BLaER1 treated with 17β-estradiol and CSF1 and Interleukin-3, amounts not matched to agents 10 nM and 100 nM (cell line): ENCODE results near the gene CXCL3.
A peak's percentile ranks its signal among the peaks of the same experiment; 100 is the strongest.

Source experiments
- H3K27ac ChIP-seq, 11 experiments: shearing (Covaris generic); formaldehyde crosslinking; 2 replicates each; pipeline ENCODE4 v1.8.1; 2022
- H3K27me3 ChIP-seq, 11 experiments: shearing (Covaris generic); formaldehyde crosslinking; 2 replicates each; pipeline ENCODE4 v1.8.1; 2022
- H3K36me3 ChIP-seq, 11 experiments: shearing (Covaris generic); formaldehyde crosslinking; 2 replicates each; pipeline ENCODE4 v1.8.1; 2022
- H3K4me1 ChIP-seq, 10 experiments: shearing (Covaris generic); formaldehyde crosslinking; 2 replicates each; pipeline ENCODE4 v1.8.1; 2022
- H3K4me2 ChIP-seq, 11 experiments: shearing (Covaris generic); formaldehyde crosslinking; 2 replicates each; pipeline ENCODE4 v1.8.1; 2022
- H3K4me3 ChIP-seq, 10 experiments: shearing (Covaris generic); formaldehyde crosslinking; 2 replicates each; pipeline ENCODE4 v1.8.1; 2022
- H3K9ac ChIP-seq, 11 experiments: shearing (Covaris generic); formaldehyde crosslinking; 2 replicates each; pipeline ENCODE4 v1.8.1; 2022
- H3K9me3 ChIP-seq, 11 experiments: shearing (Covaris generic); formaldehyde crosslinking; replicated peaks in 1 of 11; 2 replicates each; pipeline ENCODE4 v1.8.1; 2022
- H4K20me1 ChIP-seq, 11 experiments: shearing (Covaris generic); formaldehyde crosslinking; 2 replicates each; pipeline ENCODE4 v1.8.1; 2022
- Cebpa-rat ChIP-seq, 11 experiments: shearing (Covaris generic); IDR thresholded peaks; 2 replicates each; pipeline ENCODE4 v1.8.1; 2022

The CXCL3 gene

GRCh38 chr4:73998040-73999011, 40.2 kb downstream of the CXCL3 start, which contains the start of gene CXCL5:
CXCL5 (minus strand) TSS chr4:73998677; CDS start chr4:73998581, 96 bp downstream.
- Histone ChIP-seq H3K36me3 (no peaks in the 10 kb centered on the region), H3K27ac (no peak within 1 kb of the TSS), H3K4me1 (no peaks in the 10 kb centered on the region), H3K9me3 (peaks cover 0 to 19% (median 0%) of the 10 kb centered on the region in 11 experiments; a peak in 7 of 22 replicates), H3K4me2 (no peak within 1 kb of the TSS), H3K9ac (no peak within 1 kb of the TSS), H3K27me3 (no peaks in the 10 kb centered on the region), H4K20me1 (no peaks in the 10 kb centered on the region), H3K4me3 (no peak within 1 kb of the TSS)
- TF ChIP-seq Cebpa-rat (IDR thresholded peaks at IDR 0.05), result no peak

- H3K4me1 ChIP-seq, result peaks cover 0 to 34% (median 0%) of the 10 kb centered on the region in 10 experiments; a peak in 6 of 20 replicates
Measured at GRCh38 chr4:73992050-73992449, 46.4 kb downstream of the CXCL3 start.

GRCh38 chr4:73991742-73992000, 46.8 kb downstream of the CXCL3 start:
- TF ChIP-seq Cebpa-rat (IDR thresholded peaks at IDR 0.05), result no peak

More at GRCh38 chr4:73992050-73992449, 46.4 kb downstream of the CXCL3 start:
- Histone ChIP-seq H3K36me3 (no peaks in the 10 kb centered on the region), H4K20me1 (no peaks in the 10 kb centered on the region), H3K9me3 (no peaks in the 10 kb centered on the region), H3K4me3 (no peak overlapping the region), H3K27ac (peak overlapping the region in 2 of 11 experiments; percentile 29 to 70; a peak in 4 of 22 replicates), H3K27me3 (no peaks in the 10 kb centered on the region), H3K9ac (no peak overlapping the region; a peak in 1 of 22 replicates), H3K4me2 (peak overlapping the region in 1 of 11 experiments; percentile 41; a peak in 1 of 22 replicates)
- no peak for TF ChIP-seq Cebpa-rat (IDR thresholded peaks at IDR 0.05)

GRCh38 chr4:73990988-73991741, 47.3 kb downstream of the CXCL3 start:
- Histone ChIP-seq H3K9ac (no peak overlapping the region; a peak in 1 of 22 replicates), H3K9me3 (no peaks in the 10 kb centered on the region), H3K27ac (peak overlapping the region in 2 of 11 experiments; percentile 29 to 70; a peak in 4 of 22 replicates), H3K4me2 (peak overlapping the region in 2 of 11 experiments; percentile 14 to 41; a peak in 2 of 22 replicates), H3K27me3 (no peaks in the 10 kb centered on the region), H3K36me3 (no peaks in the 10 kb centered on the region), H3K4me3 (no peak overlapping the region), H4K20me1 (no peaks in the 10 kb centered on the region), H3K4me1 (peaks cover 0 to 34% (median 0%) of the 10 kb centered on the region in 10 experiments; a peak in 6 of 20 replicates)
- no peak for TF ChIP-seq Cebpa-rat (IDR thresholded peaks at IDR 0.05)

More at GRCh38 chr4:73991742-73992000, 46.8 kb downstream of the CXCL3 start:
- H3K4me2 ChIP-seq, result peak overlapping the region in 1 of 11 experiments; percentile 41; a peak in 1 of 22 replicates
- H3K4me1 ChIP-seq, result peaks cover 0 to 34% (median 0%) of the 10 kb centered on the region in 10 experiments; a peak in 6 of 20 replicates
- H3K9ac ChIP-seq, result no peak overlapping the region; a peak in 1 of 22 replicates
- no peaks in the 10 kb centered on the region for H4K20me1 ChIP-seq
- H3K4me3 ChIP-seq, result no peak overlapping the region
- no peaks in the 10 kb centered on the region for H3K27me3 ChIP-seq
- H3K36me3 ChIP-seq, result no peaks in the 10 kb centered on the region
- no peaks in the 10 kb centered on the region for H3K9me3 ChIP-seq
- peak overlapping the region in 2 of 11 experiments; percentile 29 to 70; a peak in 4 of 22 replicates for H3K27ac ChIP-seq

GRCh38 chr4:73989928-73990327, 48.6 kb downstream of the CXCL3 start:
- no peaks in the 10 kb centered on the region for H3K27me3 ChIP-seq
- H3K9me3 ChIP-seq, result no peaks in the 10 kb centered on the region
- H4K20me1 ChIP-seq, result no peaks in the 10 kb centered on the region
- H3K4me1 ChIP-seq, result peaks cover 0 to 34% (median 0%) of the 10 kb centered on the region in 10 experiments; a peak in 6 of 20 replicates
- no peak overlapping the region for H3K9ac ChIP-seq
- TF ChIP-seq Cebpa-rat (IDR thresholded peaks at IDR 0.05), result no peak
- H3K4me2 ChIP-seq, result no peak overlapping the region
- no peak overlapping the region for H3K4me3 ChIP-seq
- H3K36me3 ChIP-seq, result no peaks in the 10 kb centered on the region
- H3K27ac ChIP-seq, result no peak overlapping the region; a peak in 2 of 22 replicates

- Histone ChIP-seq H3K9ac (no peak overlapping the region), H3K4me1 (peaks cover 0 to 34% (median 0%) of the 10 kb centered on the region in 10 experiments; a peak in 6 of 20 replicates), H3K4me2 (no peak overlapping the region), H4K20me1 (no peaks in the 10 kb centered on the region), H3K4me3 (no peak overlapping the region), H3K9me3 (no peaks in the 10 kb centered on the region), H3K27me3 (no peaks in the 10 kb centered on the region), H3K36me3 (no peaks in the 10 kb centered on the region), H3K27ac (no peak overlapping the region)
- TF ChIP-seq Cebpa-rat (IDR thresholded peaks at IDR 0.05), result no peak
Measured at GRCh38 chr4:73989031-73989430, 49.5 kb downstream of the CXCL3 start.

GRCh38 chr4:73988061-73988460, 50.4 kb downstream of the CXCL3 start, which contains the start of gene PPBP:
PPBP (minus strand) TSS chr4:73988190; CDS start chr4:73988103, 87 bp downstream.
- H3K9me3 ChIP-seq, result no peaks in the 10 kb centered on the region
- H3K36me3 ChIP-seq, result no peaks in the 10 kb centered on the region
- peaks cover 0 to 34% (median 0%) of the 10 kb centered on the region in 10 experiments; a peak in 6 of 20 replicates for H3K4me1 ChIP-seq
- H4K20me1 ChIP-seq, result no peaks in the 10 kb centered on the region
- no peaks in the 10 kb centered on the region for H3K27me3 ChIP-seq
- peak within 1 kb of the TSS in 1 of 10 experiments; percentile 19; a peak in 2 of 20 replicates for H3K4me3 ChIP-seq
- peak within 1 kb of the TSS in 1 of 11 experiments; percentile 12; a peak in 1 of 22 replicates for H3K9ac ChIP-seq
- H3K27ac ChIP-seq, result peak within 1 kb of the TSS in 2 of 11 experiments; percentile 27 to 33; a peak in 1 of 22 replicates
- H3K4me2 ChIP-seq, result peak within 1 kb of the TSS in 3 of 11 experiments; percentile 14 to 59 (median 23); a peak in 5 of 22 replicates
- no peak for TF ChIP-seq Cebpa-rat (IDR thresholded peaks at IDR 0.05)
